HG02981 (cell line): ENCODE data around the gene JAKMIP1.
"Not testable (repeated sequence)": the region's sequence is repeated elsewhere in the genome, so short reads cannot be mapped to it uniquely, and the experiment has no call there.

ENCODE experiments used
- ATAC-seq: cut with Tn5 transposase; IDR thresholded peaks from one replicate; pipeline ENCODE4 v1.9.1; 2021; ENCODE audit warnings: mild to moderate bottlenecking, moderate library complexity; ENCODE audit not compliant: unreplicated experiment

The JAKMIP1 gene

DNA sequence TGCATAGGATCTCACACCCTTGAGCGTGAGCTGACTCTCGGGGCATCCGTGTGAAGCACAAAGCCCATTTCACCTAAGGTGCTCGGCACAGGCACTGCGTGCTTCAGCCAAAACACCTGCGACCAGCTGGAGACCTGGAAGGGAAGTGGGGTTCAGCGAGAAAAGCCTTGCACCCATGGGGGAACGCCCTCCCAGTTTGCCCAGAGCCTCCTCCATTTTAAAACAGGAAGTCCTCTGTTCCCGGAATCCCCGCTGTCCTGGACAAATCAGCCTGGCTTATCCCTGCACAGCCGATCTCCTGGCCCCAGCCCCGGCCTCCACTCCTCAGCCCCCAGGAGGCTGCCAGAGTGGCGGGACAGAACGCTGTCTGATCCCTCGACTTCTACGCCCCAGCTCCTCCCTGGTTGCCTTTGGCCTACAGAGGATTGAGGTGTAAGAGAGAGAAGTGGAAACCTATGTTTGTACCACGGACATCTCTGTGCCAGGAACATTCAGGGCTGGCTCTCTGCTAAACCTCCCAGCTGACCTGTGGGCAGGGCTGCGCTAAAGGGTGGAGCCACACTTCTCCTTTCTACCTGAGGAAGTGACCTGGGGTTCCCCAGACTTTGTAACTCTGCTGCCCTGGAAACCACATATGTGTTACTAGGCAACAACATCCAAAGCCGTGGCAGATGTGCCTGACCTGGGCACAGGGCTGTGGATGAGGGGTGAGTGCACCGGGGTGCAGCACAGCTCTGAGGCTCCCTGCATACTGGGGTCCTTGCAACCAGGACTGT is 178.3 kb downstream of the JAKMIP1 start:
- no peak for ATAC-seq

DNA sequence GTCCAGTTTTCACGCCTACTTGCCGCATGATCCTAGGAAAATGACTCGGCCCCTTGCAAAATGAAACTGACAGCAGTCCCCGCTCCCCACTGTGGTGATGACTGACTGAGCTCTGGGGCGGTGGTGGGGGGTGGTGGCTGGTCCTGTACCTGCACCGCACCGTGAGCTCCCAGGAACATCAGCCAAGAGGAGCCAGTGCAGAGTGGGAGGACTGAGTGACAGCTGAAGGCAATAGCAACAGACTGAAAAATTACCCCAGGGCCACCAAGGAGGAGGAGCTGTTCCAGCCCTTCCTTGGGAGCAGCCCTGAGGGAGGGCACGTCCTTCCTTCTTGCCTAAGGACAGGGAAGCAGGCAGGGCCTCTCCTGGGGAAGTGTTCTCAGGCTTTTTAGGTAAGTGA is 179.7 kb downstream of the JAKMIP1 start:
- no peak for ATAC-seq

DNA sequence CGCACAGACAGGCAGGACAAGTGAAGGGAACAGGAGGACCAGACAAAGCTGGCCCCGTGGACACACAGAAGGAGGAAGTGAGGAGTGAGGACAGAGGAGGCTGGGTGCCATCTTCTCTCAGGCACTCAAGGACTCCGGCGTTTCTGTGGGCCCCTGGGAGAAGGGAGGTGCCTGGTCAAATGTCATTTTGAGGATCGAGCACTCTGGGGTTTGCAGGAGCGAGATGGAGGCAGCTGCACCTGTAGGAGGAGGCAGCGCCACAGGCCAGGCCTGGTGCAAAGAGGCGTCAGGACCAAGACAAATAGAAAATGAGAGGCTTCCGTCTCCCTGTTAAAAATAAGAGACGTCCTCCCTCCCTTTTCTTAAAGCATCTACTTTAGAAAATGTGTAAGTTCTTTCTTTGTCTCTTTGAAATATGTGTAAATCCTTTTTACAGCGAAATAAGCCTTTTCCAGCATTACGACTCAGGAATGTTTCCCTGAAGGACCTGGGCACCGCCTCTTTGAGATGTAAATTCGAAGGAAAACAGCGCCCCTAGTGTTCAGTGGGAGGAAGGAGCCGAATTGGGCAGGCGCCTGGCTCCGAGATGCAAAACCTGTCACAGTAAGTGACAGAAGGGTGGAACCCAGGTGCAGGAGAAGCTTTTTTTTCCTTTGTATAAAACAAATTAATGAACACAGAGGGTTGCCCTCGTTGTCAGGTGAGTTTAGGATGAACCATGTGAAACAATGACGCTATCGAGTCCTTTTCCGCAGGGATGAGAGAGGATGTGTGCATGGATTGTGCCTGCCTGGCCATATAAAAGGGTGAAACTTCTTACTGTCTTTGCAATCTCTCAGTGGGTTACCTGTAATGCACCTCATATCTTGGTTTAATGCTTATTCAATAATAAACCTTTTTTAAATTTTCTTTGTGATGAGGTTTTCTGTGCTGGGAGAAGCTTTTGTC is 180.8 kb downstream of the JAKMIP1 start:
- ATAC-seq: no peak

DNA sequence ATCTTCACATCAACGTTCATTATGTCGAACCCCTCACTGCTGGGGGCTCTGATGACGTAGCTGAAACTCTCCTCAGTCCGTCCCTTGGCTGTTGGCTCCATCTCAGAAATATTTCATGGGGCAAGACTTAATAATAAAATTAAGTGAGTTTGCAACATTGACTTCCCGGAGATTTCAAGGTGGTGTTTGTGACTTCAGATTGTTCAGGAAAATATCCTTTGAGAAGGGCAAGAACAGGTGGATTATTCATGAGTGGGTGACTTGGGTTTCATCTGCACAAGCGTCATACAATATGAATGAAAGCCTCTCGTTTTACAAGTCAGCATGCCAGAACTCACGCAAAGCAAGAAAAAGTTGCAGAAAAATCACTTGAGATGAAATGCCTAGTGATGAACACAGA is 182.0 kb downstream of the JAKMIP1 start, which contains the start of gene C4orf50:
TSS of gene C4orf50 (minus strand) at position 101 of the 400 bp plus-strand sequence.
- no peak for ATAC-seq

DNA sequence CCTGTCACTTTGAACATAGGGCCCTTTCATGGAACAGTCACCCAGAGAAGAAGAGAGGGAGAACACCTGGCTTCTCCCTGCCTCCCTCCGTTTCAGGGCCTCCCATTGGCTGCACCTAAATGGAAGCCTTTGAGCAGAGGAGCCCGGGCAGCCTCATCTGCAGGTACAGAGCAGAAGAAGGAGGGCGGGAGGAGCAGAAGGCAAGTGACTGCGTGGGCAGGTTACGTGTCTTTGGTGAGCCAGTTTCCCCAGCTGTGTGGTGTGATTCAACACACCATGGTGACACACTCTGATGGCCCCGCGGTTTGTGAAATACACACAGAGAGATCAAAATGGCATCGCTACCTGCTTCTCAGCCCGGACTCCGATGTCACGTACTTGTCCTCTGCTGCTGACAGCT is 182.5 kb downstream of the JAKMIP1 start:
- ATAC-seq: no peak

DNA sequence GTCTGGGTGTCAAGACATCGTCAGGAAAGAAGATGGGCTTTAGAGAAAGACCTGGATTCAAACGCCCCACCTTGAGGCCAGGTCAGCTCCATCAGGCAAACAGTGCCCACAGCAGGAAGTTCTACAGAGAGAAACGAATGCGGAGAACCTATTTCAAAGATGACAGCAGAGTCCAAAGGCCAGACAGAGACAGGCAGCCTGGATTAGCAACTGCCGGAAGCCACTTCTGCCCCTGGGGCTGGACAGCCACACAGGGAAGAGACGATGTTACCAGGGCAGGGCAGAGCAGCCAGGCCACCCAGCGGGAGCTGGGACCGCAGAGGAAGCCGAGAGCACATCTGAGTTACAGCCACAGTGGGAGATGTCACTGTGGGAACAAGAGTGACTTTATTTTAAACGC is 183.3 kb downstream of the JAKMIP1 start:
- no peak for ATAC-seq

DNA sequence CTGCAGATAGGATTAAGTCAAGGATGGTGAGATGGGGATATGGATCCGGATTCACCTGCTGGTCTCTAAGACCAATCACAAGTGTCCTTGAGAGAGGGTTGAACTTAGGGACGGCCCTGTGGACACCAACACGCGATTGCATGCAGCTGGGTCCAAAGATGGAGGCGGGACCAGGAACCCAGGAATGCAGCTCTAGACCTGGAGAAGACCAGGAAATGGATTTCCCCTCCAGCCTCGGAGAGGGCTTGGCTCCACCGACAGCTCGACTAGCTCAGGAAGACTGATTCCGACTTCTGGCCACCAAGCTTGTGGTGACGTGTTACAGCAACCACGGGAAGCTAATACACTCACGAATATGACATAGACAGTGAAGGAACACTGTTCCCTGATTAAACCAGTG is 186.8 kb downstream of the JAKMIP1 start:
- no peak for ATAC-seq

DNA sequence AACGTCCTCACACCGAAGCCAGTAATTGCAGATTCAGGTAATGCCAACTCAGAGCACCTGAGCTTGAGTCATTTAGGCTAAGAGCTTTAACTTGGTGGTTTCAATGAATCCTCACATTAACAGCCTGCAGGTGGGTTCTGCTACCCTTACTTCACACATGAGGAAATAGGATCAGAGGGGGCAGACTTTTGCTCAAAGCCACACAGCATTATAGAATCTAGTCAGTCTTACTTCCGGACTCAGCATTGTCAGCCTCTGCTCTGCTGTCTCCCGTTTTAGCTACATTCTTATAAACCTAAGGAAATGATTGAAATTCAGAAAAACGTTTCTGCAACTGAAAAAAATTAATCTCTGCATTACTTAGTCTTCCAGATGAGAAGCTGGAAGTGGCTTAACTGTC is 188.1 kb downstream of the JAKMIP1 start:
- no peak for ATAC-seq

DNA sequence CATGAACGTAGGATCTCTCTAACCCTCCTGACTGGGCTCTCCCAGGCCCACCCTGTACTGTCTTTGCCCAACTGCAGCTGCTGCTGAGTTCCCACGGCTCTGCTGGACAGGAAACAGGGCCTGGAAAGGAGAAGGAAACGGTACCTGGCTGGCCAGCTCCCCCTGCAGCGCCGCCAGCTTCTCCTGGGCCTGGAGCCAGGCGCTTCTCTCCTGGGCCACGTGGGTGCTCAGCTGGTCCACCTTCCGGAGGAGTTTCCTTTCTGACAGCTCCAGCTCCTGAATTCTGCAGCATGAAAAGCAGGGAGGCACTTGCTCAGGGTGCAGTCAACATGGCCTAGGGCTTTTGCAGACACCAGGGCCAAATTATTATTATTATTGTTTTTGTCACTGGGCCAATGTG is 188.7 kb downstream of the JAKMIP1 start:
- ATAC-seq: no peak

DNA sequence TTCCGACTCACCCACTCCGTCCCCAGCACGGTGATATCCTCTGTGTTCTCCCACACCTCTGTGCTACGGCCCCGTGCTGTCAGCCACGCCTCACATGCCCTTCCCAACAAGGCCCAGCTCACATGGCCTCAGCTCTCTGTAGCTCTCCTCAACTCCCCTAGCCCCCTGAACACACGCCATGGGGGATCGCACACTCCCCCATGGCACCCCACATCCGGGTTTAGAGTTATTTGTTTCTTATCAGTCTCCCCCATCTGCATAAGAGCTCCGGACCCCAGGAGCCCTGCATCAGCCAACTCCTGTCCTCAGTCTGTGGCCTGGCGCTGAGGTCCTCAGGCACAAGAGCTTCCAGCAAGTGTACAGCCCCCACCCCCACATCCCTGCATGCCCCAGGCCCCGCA is 189.1 kb downstream of the JAKMIP1 start:
- no peak for ATAC-seq

DNA sequence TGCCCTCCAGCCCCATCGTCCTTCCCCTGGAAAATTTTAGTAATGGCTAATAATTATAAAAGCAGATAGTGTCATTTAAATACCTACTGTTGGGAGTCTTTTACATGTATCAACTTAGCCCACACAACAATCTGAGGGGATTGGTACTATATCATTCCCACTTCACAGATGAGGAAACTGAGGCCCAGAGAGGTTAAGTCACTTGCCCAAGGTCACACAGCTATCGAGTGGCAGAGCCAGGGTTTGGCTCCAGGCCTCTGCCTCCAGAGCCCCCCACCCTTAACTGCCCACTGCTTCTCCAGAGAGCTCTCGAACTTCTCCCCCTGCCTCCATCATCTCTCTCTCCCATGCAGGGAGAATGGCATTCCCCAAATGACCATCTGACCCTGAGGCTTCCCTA is 189.6 kb downstream of the JAKMIP1 start:
- no peak for ATAC-seq

DNA sequence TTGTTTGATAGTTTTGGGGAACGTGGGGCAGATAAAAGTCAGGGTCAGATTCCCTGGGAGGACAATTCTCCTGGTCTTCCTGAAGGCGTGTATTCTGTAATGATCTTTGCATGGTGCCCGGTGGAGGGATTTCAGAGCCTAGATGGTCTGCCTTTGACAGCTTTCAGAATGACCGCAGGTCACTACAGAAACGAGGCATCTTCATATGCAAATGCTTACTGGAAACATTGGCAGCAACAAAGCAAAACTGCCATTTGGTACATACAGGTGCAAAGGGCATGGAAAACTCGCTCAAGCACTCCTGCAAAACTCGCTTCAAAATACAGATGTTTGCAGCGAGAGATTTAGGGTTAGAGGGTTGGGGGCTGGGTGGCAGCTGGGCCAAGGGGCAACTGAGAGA is 190.9 kb downstream of the JAKMIP1 start:
- ATAC-seq: no peak

DNA sequence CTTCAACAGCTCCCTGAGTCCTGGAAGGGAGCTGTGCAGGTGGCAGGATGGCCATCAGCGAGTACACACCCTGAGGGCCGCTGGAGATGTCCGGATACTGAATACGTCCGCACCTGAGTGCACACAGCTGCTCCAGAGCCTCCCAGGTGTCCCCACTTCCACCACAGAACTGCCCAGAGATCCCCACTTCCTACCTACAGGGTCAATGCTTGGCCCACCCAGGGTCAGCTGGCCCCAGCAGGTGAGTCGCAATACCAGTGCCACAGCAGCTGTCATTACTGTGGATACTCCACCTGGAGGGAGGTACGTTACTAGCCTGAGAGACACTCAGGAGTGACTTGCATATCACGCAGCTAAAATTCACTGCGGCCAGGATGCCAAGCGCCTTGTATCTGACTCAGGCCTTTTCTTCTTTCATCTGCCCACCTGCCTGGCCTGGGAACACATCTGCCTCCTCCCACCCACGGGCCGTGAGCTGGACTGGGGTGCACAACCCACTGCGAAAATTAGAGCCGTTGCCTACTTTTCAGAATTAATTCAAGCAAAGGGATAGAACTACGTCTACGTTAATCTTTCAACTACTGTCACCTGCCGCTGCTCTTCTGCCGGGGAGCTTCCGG is 191.5 kb downstream of the JAKMIP1 start:
- ATAC-seq: no peak

DNA sequence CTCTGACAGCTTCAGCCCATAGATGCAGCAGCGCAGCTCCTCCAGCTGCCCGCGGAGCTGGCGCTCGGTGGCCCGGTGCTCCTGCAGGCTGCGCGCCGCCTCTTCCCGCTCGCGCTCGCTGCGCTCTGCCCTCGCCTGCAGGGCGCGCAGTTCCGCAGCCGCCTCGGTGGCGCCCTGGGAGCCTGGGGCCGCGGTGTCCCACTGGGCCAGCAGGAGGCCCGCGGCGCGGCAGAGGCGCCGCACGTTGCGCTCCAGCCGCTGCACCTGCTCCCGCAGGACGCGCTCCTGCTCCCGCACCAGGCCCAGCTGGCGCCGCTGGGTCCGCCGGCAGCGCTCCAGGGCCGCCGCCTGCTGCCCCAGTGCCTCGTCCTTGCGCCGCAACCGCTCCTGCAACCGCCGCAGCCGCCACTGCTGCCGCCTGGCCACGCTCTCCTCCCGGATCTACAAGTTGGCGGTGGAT is 192.2 kb downstream of the JAKMIP1 start:
- ATAC-seq: no peak

DNA sequence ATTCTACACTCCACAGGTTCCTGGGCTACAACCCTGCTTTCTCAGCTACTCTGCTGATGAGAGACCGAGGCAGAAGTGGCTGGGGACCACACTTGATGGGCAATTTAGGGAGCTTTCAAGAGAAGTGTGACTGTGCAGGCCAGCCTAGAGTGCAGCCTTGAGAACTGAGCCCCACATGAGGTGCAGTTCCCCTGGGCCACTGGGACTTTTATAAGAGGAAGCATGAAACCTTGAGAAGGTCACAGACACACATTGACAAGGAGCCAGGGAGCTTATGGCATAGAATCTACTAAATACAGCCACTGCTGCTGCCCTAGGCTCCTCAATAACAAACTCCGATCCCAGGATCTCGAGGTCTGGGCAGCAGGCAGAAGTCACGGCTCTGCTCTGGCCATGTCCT is 195.2 kb downstream of the JAKMIP1 start:
- ATAC-seq: no peak

DNA sequence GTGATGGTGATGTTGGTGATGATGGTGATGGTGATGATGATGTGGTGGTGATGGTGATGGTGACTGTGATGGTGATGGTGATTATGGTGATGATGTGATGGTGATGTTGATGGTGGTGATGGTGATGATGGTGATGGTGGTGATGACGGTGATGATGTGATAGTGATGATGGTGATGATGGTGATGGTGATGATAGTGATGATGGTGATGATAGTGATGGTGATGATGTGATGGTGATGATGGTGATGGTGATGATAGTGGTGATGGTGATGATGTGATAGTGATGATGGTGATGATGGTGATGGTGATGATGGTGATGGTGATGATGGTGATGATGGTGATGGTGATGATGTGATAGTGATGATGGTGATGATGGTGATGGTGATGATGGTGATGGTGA is 196.9 kb downstream of the JAKMIP1 start:
- ATAC-seq: not testable (repeated sequence)

DNA sequence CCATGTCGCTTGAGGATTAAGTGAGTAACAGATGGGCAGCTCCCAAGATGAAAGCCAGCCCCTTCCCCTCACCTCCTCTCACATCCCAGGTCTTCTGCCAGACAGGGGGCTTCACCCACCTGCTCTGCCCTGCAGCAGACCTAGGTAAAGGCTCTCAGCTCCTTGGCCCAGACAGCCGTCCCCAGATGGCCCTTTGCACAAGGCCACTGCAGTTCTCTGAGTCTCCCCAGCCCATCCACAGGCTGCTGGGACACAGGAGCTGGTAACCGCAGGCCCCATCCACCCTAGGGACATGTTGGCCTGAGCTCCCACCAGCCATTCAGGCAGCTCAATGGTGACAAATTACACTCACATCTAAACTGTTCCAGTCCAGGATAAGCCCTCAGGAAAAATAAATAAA is 197.4 kb downstream of the JAKMIP1 start:
- no peak for ATAC-seq

DNA sequence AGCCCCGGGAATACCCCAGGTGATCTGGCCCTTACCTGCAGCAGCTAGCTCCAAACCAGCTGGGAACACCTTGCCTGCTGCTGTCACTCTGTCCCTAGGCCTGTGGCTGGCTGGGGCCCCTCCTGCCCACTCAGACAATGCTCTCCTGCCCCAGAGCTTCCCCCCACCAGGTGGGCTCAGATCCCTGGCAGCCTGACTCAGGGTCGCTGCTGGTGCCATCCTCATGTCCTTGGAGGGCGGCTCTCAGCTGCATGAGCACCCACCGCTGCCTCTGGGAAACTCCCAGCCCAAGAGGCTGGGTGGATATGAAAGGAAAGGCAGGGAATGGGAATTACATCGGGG is 197.9 kb downstream of the JAKMIP1 start:
- ATAC-seq: no peak

DNA sequence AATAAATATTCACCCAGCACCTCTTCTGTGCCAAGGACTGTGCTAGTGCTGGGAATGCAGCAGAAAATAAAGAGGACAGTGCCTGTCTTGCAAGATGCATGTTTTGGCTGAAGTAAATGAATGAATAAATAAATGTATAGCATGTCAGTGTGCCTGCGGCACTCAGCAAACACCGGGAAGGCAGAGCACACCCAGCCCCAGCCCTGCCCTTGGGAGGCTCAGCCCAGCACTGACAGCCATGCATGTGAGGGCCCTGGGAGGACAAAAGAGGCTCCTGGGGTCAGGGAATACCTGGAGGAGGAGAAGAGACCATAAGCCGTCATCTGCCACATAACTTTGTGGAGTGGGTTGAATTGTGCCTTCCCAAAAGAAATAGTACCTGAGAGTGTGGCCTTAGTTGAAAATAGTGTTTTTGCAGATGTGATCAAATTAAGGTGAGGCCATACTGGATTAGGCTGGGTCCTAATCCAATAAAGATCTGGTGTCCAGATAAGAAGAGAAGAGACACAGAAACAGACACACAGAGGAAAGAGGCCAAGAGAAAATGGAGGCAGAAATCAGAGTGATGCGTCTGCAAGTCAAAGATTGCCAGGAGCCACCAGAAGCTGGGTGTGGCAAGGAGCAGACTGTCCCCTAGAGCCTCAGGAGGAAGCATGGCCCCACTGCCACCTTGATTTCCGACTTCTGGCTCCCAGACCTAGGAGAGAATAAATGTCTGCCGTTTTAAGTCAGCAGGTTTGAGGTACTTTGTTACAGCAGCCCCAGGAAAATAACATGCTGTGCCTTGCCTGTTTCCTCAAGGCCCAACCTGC is 198.5 kb downstream of the JAKMIP1 start:
- no peak for ATAC-seq

DNA sequence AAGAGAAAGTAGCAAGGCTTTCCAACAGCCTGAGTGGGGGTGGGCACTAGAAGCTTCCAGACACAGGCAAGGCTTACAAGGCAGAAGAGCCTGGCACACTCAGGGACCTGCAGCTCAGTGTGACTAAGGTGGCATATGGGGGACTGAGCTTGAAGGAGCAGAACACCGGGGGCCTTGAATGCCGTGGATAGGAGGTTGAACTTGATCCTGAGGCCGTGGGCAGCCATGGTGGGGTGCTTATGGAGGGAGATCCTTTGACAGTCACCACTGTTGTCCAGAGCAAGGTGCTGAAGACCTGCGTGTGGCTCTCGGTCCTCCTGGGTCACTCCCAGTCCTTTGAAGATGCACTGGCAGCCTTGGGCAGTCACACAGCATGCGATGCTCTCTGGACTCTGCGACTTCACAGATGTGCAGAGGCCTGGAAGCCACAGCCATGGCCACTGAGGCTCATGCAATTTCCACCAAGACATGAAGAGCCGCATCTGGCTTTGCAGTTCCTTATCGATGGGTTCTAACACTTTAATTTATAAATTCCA is 200.5 kb downstream of the JAKMIP1 start:
- no peak for ATAC-seq
